HG03196 (cell line): ENCODE results near the gene TRMT2A.
A peak's percentile ranks its signal among the peaks of the same experiment; 100 is the strongest.
"Not testable (repeated sequence)": the region's sequence is repeated elsewhere in the genome, so short reads cannot be mapped to it uniquely, and the experiment has no call there.

Experiments used
- ATAC-seq: cut with Tn5 transposase; IDR thresholded peaks from one replicate; pipeline ENCODE4 v1.9.1; 2021; ENCODE audit not compliant: unreplicated experiment

TRMT2A gene

DNA sequence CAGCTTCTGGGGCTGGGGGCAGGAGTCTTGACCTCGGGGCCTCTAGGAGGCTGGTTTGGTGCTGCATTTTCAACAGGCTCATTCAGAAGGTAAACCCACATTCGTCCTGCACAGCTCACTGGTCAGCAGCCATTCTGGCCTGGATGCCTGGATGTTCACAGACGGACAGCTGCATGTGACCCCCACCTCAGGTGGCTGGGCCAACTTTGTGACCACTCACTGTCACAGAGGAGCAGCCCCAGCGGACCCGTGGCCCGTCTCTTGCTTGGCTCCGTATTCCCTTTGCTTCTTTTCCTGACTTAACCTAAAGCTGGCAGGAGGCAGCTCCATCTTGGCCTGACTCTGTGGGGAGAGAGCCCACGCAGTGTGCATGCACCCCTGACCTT is 28.8 kb downstream of the TRMT2A start:
- no peak for ATAC-seq

DNA sequence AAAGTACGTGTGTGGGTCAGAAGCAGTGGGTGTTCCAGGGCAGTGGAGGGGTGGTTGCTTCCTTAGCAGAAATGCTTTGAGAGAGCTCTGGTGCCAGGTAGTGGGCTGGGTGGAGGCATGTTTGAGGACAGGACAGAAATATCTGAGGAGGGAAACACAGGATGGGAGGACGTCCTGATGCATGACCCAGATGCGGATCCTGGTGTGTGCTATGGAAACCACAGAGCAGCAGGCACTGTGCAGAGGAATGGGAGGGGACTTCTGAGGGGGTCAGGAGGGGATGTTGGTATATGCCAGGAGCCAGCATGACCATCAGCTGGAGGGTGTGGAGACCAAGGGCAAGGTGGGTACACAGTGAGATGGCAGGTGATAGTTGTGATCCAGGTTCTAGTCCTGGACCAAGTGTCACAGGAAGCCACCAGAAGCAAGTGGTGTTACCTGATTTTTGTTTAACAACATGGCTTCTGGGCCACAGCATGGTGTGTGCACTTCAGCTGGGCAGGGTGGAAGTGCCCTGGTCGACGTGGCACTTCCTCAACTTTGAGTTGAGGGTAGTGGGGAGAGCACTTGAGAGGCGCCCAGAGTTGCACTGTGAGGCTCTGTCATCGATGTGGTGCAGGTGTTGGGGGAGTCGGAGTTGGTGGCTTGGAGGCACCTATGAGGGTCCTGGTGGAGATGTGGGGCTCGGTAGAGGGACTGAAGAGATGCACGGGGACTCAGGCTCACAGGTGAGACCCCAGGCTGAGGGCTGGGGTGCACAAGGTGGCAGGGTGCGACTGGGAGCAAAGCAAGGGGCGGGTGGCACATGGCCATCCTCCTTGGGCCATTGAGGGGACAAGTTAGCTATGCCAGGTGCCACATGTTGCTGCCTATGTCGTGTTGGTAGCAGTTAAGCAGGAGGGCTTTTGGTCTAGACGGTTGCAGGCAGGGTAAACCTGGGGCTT is 29.4 kb downstream of the TRMT2A start:
- no peak for ATAC-seq

DNA sequence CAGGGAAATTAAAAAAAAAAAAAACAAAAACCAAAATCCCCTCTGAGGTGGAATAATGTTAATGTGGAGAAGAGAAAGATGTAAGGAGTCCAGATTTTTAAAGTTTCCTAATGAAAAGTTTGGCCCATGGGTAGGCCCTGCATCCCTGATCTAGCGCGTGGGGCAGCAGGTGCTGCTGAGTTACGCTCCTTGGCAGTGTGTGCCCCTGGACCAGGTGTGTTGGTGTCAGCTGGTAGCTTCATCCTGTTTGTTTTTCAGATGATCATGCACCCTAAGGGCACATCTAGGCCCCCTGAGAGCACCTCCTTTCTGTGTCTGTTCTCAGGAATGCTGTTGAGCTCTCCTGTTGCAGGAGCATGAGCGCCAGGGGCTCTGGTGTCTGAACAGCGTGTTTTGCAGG is 30.3 kb downstream of the TRMT2A start:
- ATAC-seq: no peak

DNA sequence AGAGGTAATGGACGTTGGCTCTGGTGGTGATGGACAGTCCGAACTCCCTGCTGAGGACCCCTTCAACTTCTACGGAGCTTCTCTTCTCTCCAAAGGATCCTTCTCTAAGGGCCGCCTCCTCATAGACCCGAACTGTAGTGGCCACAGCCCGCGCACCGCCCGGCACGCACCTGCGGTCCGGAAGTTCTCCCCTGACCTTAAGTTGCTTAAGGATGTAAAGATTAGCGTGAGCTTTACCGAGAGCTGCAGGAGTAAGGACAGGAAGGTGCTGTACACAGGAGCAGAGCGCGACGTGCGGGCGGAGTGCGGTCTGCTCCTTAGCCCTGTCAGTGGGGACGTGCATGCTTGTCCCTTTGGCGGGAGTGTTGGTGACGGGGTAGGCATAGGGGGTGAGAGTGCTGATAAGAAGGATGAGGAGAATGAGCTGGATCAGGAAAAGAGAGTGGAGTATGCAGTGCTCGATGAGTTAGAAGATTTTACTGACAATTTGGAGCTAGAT is 30.9 kb downstream of the TRMT2A start:
- no peak for ATAC-seq

DNA sequence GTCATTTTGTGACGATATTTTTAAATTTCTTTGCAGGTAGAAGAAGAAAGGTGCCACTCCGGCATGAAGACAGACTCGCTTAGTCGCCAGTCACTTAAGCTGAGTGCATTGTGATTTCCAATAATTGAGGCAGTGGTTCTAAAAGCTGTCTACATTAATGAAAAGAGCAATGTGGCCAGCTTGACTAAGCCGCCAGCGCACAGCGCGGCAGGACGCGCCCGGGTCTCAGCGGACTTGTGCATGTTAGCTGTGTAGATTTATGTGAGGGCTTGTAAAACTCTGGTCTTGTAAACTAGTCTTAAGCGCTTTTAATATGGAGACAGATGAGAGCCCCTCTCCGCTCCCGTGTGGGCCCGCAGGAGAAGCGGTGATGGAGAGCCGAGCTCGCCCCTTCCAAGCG is 31.4 kb downstream of the TRMT2A start:
- no peak for ATAC-seq

DNA sequence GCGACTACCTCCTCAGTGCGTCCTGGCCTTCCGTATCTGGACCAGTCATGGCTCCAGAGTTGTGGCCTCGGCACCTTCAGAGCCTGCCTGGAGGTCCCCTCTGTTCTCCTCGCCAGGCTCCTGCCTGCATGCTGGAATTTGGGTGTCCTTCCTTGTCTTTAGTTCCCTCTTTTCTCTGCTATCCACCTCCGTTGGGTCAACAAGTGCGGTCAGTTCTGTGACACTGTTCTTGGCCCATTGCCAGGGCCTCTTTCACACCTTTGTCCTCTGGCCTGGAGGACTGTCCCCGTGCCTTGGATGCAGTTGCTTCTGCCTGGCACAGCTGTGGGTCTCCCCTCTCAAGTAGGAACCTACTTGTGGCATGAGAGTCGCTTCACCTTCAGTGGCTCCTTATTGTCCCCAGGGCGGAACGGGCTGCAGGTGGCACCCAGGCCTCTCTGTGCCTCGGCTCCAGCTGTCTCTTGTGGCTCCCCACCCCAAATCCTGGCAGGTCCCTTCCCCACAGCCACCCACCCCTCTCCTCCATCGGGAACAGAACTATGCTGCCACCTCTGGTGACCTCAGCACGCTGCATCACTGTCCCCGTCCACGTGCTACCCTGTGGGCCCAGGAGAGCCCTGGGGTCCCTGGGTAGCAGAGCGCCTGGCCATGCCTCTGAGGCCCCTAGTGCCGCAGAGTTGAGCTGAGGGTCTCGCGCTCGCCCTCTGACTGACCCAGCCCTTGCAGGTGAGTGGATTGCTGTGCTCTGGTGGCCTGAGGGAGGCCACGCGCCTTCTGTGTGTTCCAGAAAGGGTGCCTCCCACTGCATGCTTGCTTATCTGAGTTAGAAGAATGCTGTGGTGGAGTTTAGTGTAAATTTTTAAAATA is 32.2 kb downstream of the TRMT2A start:
- no peak for ATAC-seq

DNA sequence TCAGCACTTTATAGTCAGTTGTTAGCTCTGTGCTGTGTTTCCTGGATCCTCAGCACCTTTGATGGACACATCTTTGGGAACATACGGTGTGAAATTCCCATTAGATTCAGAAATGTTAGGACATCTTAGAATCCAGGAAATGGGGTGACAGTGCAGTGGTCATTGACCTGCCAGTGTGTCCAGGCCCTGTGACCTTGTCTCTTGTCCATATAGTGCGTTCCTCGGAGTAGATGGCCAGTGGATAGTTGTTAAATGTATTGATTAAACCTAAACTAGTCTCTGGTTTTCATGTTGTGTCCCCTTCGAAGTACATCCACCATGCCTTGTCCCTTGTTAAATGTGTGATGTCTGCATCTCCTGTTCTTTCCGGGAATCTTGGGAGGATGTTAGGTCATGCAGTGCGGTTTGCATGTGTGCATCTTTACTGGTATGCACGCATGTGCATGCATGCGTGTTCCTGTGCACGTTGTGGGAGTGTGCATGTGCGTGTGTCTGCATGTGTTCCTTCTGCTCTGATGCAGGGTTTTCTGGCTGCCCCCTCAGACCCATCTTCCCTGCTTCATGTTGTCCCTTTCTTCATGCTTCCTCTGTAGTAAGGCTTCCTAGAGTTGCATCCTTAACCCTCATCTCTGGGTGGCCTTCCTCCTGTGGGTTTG is 33.0 kb downstream of the TRMT2A start:
- no peak for ATAC-seq

DNA sequence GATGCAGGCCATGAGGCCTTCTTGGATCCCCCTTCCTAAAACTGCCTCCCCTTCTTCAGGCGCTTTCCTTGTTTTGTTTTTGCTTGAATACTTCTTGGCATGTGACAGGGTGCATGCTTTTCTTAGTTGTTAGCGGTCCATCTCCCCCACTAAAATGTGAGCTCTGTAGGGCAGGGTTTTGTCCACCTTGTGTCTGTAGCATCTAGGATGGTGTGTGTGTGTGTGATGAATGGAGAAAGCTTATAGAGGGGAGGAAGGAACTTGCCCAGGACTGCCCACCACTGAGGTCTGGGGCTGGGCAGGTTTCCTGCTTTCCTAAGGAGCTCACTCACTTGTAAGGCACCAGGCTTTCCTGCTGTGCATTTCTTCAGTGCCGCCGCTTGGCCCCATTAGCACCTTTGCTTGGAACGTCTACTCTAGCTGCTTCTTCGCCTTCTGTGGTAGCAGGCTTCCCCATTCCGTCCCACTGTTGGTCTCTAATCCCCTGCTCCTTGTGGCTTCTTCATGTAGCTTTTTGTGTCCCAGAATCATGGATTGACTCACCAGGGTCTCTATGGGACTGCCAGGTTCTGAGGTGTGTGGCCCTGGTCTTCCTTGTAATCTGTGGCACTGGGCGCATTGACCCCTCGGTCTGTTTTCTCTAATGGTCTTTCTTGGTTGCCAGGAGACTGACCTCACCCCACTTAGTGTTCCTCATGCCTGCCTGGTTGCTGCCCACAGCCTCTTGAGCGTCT is 33.7 kb downstream of the TRMT2A start:
- ATAC-seq: no peak

DNA sequence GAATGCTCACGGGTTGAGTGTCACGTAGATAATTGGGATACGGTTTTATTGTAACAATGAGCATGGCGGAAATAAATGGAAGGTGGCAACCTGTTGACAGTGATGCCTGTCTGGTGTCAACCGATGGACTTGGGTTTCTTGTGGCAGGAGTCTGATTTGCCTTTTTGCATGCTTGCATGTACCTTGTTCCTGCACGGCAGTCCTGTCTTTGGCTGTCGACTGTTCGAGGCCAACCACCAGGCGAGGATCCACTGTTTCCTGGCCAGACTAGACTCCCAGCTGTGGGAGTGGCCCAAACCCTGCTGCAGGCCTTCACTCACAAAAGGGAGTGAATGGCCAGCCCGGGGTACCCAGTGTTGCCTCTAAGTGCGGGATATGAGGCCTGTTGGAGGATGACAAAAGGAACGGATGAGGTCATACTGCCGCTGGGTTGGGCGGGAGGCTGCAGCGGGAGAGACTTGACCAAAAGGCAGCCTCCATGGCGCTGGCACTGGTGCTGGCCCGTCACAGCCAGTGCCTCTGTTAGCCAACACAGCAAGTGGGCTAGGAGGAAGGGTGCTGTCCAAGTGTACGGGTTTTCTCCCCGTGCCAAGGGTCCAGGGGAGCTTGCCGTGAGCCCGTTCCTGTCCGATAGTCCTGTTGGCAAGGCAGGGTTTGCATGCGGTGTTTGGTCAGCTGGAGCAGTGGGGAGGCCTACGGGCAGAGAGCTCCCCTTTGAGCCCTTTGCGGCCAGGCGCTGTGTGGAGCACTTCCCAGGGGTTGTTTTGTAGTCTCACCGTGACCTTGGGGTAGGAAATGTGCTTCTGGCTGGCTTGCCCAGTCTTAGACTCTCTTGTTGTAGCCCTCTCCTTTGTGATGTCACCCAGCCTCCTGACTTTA is 36.0 kb downstream of the TRMT2A start:
- no peak for ATAC-seq

DNA sequence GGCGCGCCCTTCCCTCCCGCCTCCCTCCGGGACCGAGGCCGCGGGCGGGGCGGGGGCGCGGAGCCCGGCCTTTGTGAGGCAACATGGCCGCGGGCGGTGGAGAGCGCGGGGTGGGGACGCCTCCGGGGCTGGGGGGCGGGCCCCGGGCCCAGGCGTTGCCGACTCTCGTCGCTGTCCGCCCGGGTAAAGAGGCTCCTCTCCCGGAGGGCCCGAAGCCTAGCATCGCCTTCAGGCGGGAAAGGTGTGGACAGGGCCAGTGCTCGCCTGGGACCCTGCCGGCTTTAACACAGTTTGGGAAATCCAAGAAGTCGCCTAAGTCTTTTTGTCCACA is 36.6 kb downstream of the TRMT2A start:
- ATAC-seq: peak; percentile 57

DNA sequence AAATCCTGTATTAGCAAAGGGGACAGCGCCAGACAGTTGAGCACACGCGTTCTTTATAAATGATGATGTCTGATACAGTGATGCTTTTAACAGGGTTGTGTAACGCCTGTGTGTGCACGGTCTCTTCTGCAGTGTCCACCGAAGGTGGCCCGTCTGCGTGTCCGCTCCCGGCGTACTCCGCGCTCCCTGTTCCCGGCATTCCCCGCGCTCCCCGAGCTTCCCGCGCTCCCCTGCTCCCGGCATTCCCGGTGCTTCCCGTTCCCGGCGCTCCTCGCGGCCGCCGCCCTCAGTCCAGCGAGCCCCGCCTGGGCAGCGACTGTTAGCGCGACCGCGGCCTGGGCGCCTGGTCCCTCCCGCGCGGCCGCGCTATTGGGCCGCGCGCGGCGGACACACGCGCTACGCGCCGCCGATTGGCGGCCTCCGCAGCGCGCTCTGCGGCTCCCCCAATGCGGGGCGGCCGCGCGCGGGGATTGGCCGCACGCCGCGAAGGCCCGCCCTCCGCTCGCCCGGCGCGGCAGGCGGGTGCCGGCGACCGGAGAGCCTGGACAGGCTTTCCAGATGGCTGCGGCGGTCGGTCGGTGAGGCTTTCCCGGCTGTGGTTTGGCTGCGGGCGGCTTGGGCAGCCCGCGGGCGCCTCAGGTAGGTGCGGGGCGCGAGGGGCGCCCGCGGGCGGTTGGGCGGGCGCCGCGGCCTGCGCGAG is 37.1 kb downstream of the TRMT2A start, which contains the start of gene DGCR8:
Gene DGCR8, plus strand, starts transcription at position 497 of the 700 bp plus-strand sequence. CDS start 5,723 bp downstream, outside the sequence.
- peak; percentile 62 for ATAC-seq

DNA sequence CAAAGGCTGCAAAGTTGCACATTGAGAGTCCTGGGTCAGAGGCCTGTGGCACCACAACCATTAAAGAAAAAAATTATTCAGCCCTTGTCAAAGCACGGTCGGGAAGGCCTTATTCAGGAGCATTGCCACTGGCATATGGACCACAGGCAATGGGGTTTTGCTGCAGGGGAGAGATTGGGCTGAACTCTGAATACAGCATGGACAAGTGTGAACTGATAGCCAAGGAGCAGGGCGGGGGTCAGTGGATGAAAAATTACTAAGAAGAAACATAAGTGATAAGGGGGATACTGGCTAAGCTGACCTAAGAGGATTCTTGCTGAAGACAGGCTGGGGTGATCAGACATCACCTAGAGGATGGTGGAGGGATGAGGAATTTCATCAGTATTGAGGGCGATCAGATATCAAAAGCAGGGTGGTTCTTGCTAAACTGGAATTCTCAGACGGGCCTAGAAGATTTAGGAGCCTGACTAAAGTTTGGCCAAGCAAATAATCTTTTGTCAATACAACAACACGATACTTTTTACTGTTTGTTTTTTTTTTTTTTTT is 40.3 kb downstream of the TRMT2A start:
- no peak for ATAC-seq

DNA sequence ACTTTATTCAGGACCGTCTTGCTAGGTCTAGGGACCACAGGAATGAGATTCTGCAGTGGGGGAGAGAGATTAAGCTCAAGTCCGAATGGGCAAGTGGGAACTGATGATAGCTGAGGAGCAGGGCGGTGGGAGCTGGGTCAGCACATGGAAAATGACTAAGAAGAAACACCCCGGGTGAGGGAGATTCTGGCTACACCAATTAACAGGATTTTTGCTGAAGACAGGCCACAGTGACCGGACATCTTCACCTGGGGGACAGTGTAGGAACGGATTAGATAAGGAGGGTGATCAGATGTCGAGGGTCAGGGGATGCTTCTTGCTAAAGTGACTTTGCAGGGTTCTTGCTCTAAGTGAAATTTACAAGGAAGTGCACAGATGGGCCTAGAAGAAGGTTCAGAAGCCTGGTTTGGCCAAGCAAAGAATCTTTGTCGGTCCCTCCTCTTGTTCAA is 45.5 kb downstream of the TRMT2A start:
- no peak for ATAC-seq

DNA sequence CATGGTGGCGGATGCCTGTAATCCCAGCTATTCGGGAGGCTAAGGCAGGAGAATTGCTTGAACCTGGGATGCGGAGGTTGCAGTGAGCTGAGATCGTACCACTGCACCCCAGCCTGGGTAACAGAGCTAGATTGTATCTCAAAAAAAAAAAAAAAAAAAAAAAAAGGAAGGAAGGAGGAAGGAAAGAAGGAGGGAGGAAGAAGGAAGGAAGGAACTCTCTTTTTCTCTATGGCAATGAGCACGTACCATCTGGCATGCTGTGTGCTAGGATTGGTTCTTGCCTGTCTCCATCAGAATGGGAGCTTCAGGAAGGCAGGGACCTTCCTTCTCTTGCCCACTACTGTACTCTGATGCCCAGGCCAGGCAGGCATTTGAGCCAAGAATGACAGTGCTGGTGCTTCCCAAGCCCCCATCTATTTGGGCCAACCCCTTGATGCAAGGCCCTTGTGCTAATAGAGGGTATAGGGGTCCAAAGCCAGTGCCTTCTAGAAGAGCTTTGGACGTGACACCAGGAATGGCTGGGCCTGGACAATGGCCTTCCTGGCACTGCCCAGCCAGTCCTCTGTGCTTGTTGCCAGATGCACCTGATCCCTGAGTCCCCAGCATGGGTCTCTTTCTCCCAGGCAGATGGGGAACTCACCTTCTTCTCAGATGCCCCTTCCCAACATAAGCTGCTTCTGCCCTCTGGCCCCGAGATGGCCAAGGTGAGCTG is 47.5 kb downstream of the TRMT2A start:
- no peak for ATAC-seq

DNA sequence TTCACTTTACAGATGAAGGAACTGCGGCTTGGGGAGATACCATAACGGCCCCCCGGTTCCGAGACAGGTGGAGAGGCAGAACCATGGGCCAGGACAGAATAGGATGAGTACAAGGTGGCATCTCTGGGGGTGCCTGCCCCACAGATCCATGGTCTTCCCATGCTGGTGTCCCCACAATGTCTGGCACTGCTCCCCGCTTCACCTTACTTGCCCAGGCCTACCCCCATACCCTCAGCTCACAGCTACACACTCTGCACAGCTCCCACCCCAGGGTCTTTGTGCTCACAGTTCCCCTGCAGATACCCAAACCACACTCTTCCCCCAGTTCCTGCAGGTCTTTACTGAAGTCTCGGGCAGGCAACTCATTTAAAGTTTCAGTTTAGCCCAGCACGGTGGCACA is 48.4 kb downstream of the TRMT2A start:
- no peak for ATAC-seq

DNA sequence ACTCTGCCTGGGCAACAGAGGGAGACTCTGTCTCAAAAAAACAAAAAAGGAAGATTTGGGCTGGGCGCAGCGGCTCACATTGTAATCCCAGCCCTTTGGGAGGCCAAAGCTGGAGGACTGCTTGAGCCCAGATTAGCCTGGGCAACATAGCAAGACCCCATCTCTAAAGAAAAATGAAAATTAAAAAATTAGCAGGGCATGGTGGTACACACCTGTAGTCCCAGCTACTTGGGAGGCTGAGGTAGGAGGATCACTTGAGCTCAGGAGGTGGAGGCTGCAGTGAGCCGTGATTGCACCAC is 49.7 kb downstream of the TRMT2A start:
- not testable (repeated sequence) for ATAC-seq

DNA sequence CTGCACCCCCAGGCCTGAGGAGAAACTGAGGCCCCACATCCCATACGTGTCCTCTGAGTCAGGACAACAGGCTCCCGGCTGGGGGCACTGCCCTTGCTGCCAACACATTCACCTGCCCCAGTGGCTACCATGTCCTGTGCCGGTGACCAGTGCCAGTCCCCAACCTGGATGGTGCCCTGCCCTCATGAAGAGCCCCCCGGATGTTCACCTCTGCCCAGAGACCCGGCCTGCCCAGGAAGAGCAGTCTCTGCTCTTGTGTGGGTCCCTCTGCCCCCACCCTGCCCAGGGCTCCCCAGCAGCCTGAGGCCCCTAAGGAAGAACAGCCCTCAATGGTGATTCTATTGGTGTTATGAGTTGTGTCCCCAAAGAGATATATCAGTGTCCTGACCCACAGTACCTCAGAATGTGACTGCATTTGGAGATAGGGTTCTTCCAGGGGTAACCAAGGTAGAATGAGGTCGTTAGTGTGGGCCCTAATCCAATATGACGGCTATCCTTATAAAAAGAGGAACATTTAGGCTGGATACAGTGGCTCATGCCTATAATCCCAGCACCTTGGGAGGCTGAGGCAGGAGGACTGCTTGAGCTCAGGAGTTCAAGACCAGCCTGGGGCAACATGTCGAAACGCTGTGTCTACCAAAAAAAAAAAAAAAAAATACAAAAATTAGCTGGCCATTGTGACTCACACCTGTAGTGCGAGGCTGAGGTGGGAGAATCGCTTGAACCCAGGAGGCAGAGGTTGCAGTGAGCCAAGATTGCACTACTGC is 50.2 kb downstream of the TRMT2A start:
- ATAC-seq: no peak
